ENCODE results near the gene TBC1D2B.

The TBC1D2B gene

GRCh38 chr15:78083186-78083585, 5.7 kb upstream of the TBC1D2B start (continued):
- TF ChIP-seq GLIS1 (tag by site-specific recombination; IDR thresholded peaks at IDR 0.05) (no peak), ZNF610 (tag by site-specific recombination; IDR thresholded peaks at IDR 0.05; ENCODE audit: borderline replicate concordance) (no peak), ZNF548 (tag by site-specific recombination; IDR thresholded peaks at IDR 0.05) (no peak), ZNF214 (tag by site-specific recombination; IDR thresholded peaks at IDR 0.05; ENCODE audit: borderline replicate concordance) (no peak), ZNF707 (tag by site-specific recombination; IDR thresholded peaks at IDR 0.05) (no peak), KLF17 (tag by site-specific recombination; IDR thresholded peaks at IDR 0.05) (no peak), KLF1 (tag by site-specific recombination; IDR thresholded peaks at IDR 0.05) (no peak), ZSCAN16 (tag by site-specific recombination; IDR thresholded peaks at IDR 0.05) (no peak)

- POLR2A ChIA-PET: no interaction called here
- H3K9me3 ChIP-seq (ENCODE audit: control insufficient read depth, insufficient read depth, low read depth, low read length): no peaks in the 10 kb centered on the region
- CTCF ChIA-PET: interaction anchor here (0.7 to 1.8 kb wide), 5 partner anchors 10 to 427 kb away, joined by 3 to 5 read pairs (median 3); no protein-coding TSS in a partner anchor
- no peaks in the 10 kb centered on the region for H3K36me3 ChIP-seq (ENCODE audit: control insufficient read depth in 2 of 2, insufficient read depth in 1 of 2, low read length in 2 of 2)
- H3K27ac ChIP-seq (ENCODE audit: extremely low read depth, low read depth, low read length): no peak overlapping the region
- TF ChIP-seq EGR2 (tag by site-specific recombination; IDR thresholded peaks at IDR 0.05; ENCODE audit: low read depth) (no peak), OVOL3 (tag by site-specific recombination; IDR thresholded peaks at IDR 0.05) (no peak), ZNF175 (tag by site-specific recombination; IDR thresholded peaks at IDR 0.05) (no peak), ZNF48 (tag by site-specific recombination; IDR thresholded peaks at IDR 0.05) (no peak), HOXD13 (CRISPR knock-in tag; IDR thresholded peaks at IDR 0.05; ENCODE audit: borderline replicate concordance) (no peak), ZNF18 (tag by site-specific recombination; IDR thresholded peaks at IDR 0.05) (no peak), ZNF341 (tag by site-specific recombination; IDR thresholded peaks at IDR 0.05; ENCODE audit: low read depth) (no peak), ZNF501 (tag by site-specific recombination; IDR thresholded peaks at IDR 0.05) (no peak), ZNF311 (tag by site-specific recombination; IDR thresholded peaks at IDR 0.05; ENCODE audit: borderline replicate concordance) (no peak), ZSCAN30 (tag by site-specific recombination; IDR thresholded peaks at IDR 0.05) (no peak), ZBTB48 (tag by site-specific recombination; IDR thresholded peaks at IDR 0.05) (no peak)
- no peak overlapping the region for H3K4me3 ChIP-seq (ENCODE audit: low read depth, low read length)
- H3K4me1 ChIP-seq (ENCODE audit: control insufficient read depth, insufficient read depth, low read length): no peaks in the 10 kb centered on the region
These were observed 5.2 kb upstream of the TBC1D2B start for GRCh38 chr15:78082743-78083110.

GRCh38 chr15:78082106-78082742, 4.7 kb upstream of the TBC1D2B start:
- POLR2A ChIA-PET: no interaction called here
- Histone ChIP-seq H3K4me3 (ENCODE audit: low read depth, low read length) (no peak overlapping the region), H3K36me3 (ENCODE audit: control insufficient read depth in 2 of 2, insufficient read depth in 1 of 2, low read length in 2 of 2) (no peaks in the 10 kb centered on the region), H3K9me3 (ENCODE audit: control insufficient read depth, insufficient read depth, low read depth, low read length) (no peaks in the 10 kb centered on the region), H3K4me1 (ENCODE audit: control insufficient read depth, insufficient read depth, low read length) (no peaks in the 10 kb centered on the region), H3K27ac (ENCODE audit: extremely low read depth, low read depth, low read length) (no peak overlapping the region)
- CTCF ChIA-PET: interaction anchor here (0.8 to 1.8 kb wide), 4 partner anchors 10 to 160 kb away, joined by 3 to 5 read pairs (median 4); no protein-coding TSS in a partner anchor
- TF ChIP-seq ZNF561 (tag by site-specific recombination; IDR thresholded peaks at IDR 0.05; ENCODE audit: borderline replicate concordance) (no peak), HOXD13 (CRISPR knock-in tag; IDR thresholded peaks at IDR 0.05; ENCODE audit: borderline replicate concordance) (no peak), ZNF398 (tag by site-specific recombination; IDR thresholded peaks at IDR 0.05) (no peak), ZNF155 (tag by site-specific recombination; IDR thresholded peaks at IDR 0.05) (no peak), ZNF645 (tag by site-specific recombination; IDR thresholded peaks at IDR 0.05) (no peak), SP7 (tag by site-specific recombination; IDR thresholded peaks at IDR 0.05) (no peak), ZNF555 (tag by site-specific recombination; conservative IDR thresholded peaks at IDR 0.05) (no peak), ZNF488 (tag by site-specific recombination; IDR thresholded peaks at IDR 0.05) (no peak), ZNF530 (tag by site-specific recombination; IDR thresholded peaks at IDR 0.05; ENCODE audit: low read depth) (no peak)

Data from HEK293 (cell line).